HG03378 (cell line): Measurements from ENCODE around the gene SRGAP2C.
"Not testable (repeated sequence)": the region's sequence is repeated elsewhere in the genome, so short reads cannot be mapped to it uniquely, and the experiment has no call there.

ENCODE experiments used
- ATAC-seq: cut with Tn5 transposase; IDR thresholded peaks from one replicate; pipeline ENCODE4 v1.9.1; 2021; ENCODE audit warnings: mild to moderate bottlenecking, moderate library complexity; ENCODE audit not compliant: unreplicated experiment

Gene SRGAP2C

DNA sequence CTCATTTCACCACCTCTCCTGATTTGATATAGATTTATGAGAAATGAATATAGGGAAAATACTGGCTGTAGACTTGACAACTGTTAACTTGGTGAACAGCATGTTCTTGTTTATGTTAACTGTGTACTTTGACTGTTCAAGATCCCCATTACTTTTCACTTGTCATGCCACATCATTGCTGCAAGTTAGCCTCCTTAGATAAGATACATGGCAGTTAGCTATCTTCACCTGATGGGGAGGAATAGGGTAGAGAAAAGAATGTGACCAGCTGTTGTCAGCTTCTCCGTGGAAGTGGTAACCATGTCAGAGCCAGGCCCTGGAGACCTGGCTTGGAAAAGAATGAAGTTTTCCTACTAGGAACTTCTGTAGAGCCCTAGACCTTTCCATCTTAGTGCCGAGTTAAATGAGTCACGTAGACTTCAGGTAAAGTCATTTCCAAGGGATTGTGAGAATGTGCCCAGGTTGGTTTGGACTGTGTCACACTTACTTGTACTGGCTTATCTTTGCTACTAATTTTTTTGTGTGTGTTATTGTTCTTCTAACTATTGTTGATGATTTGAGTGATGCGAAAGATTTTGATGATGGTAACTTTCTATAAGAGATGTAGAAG is 41.6 kb downstream of the SRGAP2C start:
- ATAC-seq = not testable (repeated sequence)

DNA sequence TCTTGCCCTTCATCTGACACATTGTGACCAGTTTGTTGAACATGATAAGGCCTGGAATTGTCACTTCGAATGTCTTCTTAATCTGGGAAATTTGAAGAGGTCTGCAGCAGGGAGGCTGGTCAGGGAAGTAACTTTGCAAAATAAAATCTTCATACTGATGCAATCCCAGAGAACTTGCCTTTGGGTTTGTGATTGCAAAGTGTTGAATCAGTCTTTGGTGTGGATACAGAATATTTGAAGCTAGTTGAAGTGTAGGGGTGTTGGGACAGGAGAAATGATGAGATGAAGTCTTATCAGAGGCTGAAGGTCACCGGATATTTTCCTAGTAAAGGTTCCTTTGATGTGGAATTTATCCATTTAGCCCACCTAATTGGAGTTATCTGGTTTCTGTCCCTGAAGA is 42.1 kb downstream of the SRGAP2C start:
- ATAC-seq = not testable (repeated sequence)

DNA sequence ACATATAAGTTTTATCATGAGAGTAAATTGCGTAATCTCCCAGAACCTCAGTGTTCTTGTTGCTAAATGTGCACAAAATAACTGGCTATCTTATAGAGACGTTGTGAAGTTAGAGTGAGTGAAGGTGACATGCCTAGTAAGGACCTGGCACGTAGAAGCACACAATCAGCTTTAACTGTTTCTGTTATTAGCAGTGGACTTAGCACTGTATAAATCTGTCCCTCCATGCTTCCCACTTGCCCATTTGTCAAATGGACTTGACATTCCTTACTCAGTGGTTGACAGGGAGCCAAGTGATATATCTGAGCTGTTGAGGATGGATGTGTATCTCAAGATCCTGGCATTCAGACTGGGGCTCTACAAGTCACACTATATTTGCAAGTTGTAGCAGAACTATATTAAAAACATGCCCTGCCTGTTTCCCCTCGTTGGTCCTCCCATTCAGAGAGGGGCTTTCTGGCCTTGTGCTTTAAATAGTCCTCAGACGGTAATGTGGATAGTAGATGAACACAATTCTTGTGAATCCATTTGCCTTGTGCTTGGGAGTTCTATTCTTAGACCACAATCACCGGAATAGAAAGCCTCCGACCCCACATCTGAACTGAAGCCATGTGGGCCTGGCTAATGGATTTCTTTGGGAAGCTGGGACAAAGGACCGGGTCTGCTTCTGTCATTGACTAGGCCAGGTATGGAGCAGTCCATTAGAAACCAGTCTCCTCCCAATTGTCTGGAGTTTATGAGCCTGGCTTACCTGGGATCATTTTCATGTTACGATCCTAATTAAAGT is 43.0 kb downstream of the SRGAP2C start:
- ATAC-seq = not testable (repeated sequence)

DNA sequence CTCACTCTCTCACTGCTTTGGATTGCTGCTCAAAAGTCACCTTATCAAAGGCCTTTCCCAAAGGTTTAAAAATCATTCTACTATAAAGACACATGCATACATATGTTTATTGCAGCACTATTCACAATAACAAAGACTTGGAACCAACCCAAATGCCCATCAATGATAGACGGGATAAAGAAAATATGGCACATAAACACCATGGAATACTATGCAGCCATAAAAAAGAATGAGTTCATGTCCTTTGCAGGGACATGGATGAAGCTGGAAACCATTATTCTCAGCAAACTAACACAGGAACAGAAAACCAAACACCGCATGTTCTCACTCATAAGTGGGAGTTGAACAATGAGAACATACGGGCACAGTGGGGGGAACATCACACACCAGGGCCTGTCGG is 45.9 kb downstream of the SRGAP2C start:
- not testable (repeated sequence) for ATAC-seq

DNA sequence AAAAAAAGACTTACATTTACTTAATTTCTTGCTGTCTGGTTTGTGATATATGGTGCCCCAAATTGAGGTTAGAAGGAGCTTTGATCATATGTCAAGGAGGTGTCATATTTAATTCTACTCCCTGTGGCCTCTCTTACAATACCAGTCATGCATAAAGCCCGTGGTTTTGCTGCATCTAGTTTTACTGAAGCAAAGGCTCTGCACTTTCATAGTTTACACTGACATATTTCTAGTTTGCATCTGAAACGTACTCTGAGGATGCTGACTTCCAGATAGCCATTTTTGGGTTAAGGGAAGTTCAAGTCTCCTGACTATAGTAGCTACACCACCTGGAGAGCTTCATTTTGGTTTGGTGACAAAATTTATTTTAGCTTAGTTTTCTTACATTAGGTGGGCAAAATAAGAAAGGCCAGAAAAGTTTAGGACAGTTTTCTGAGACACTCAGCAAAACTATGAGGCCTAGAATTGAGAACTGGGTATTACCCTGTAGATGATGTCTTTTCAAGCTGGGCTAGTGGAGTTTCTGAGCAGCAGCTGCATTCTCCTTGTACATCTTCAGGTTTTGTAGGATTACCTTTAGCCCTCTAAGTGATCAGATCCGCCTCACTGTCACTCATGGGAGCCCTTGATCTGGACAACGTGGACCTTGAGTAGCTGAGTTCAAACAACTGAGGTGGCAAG is 47.8 kb downstream of the SRGAP2C start:
- not testable (repeated sequence) for ATAC-seq

DNA sequence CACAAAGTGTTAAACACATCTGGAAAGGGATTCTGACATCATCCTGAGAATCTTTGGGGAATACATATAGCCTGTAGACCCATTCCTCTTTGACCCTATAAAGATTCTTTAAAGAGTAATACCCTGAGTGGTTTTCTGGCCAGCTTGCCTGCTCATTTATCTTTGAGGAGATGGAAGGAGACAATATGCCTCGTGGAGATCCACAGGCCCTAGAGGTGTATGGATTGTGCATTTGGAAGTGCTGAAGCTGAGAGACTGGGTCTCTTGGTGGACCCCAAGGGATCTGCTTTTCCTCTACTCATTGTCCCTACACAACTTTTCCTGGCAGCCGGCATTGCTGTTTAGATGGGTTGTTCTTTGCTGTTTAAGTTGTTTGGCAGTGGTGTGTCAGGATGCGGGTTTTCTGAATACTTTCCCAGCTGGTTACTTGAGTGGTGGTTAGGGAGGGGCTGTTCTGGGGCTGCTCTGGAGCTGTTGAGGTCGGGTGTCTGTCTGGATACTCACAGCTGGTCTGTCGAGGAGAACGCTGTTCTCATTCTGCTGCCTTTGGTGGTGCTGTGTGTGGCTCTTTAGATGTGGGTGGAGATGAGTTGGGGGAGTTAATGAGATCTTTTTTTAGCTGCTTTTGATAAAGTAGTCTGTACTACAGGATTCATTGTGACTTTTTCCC is 49.5 kb downstream of the SRGAP2C start:
- not testable (repeated sequence) for ATAC-seq

DNA sequence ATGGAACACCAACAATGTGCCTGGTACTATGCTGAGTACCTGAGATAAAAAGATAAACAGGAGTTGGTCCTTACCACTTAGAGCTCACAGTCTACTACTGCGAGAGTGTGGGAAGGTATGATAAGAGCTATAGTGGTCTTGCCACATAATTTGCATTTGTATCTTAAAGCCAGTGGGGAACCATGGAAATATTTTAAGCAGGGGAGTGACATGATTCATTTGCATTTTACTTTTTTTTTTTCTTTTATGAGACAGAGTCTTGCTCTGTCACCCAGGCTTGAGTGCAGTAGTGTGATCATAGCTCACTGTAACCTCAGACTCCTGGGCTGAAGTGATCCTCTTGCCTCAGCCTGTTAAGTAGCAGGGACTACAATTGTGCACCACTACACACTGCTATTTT is 53.6 kb downstream of the SRGAP2C start:
- peak; percentile 97 for ATAC-seq

DNA sequence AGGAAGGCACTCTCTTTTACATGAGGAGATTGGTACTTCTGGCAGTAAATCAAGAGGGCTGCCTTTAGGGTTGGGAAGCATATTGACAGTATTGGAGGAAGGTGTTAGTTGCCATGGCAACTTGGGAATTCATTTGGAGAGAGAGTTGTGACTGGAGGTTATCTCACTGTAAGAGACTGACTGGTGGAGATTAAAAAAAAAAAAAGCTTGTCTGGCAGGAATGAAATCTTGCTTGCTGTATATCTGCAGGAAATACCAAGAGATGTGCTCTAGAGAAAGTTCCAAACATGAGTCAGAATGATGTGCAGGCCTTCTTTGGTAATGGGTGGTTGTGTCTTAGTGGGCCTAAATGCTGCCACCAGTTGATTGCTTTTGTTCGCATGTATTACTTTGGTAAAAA is 59.1 kb downstream of the SRGAP2C start:
- not testable (repeated sequence) for ATAC-seq

DNA sequence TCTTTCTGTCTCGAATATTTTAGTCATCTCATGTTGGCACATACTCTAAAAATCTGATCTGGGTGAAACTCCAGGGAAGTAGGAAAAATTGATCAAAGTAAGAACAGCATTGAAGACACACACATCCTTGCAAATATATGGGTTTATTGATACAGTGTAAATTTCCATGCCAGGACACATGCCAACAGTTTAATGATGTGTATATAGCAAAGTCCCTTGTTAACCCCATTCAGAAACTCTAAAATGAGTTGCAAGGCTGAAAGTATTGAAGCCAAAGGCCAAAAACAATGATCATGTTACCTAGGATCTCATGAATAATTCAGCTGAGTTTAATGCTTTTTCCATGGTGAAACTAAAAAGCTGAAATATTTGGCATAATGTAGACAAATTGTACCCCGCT is 61.6 kb downstream of the SRGAP2C start:
- not testable (repeated sequence) for ATAC-seq

DNA sequence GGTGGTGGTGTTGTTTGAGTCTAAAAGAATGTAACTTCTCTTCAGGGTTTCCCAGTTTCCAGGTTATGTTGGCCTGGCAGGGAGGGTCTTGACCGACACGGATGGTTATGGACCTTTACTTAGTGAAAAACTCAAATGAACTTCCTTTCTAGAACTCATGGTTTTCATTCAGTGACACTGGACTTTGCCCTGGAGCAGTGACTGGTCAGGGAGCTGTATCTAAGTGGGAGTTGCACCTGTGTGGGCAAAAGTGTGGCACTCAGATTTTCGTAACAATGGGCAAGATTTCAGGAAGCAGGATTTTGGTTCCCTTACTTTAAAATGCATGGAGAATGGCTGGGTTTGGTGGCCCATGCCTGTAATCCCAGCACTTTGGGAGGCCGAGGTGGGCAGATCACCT is 67.9 kb downstream of the SRGAP2C start:
- ATAC-seq = not testable (repeated sequence)

DNA sequence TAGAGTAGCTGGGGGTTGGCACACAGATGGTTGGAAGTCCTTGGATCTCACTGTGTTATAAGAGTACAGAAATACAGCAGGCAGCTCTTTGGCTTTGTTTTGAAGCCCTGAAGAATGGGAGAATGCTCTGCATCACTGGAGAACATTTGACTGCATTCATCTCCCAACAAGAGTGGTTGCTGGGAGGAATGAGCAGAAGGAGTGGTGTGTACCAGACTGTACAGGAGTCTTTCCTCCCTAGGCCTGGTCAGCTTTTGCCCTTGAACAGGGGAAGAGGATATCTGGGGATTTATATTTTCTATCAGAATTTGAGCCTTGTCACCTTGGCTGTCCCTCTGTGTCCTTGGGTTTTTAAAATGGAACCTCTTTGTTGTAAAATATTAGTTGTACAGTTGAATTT is 69.8 kb downstream of the SRGAP2C start:
- ATAC-seq = not testable (repeated sequence)

DNA sequence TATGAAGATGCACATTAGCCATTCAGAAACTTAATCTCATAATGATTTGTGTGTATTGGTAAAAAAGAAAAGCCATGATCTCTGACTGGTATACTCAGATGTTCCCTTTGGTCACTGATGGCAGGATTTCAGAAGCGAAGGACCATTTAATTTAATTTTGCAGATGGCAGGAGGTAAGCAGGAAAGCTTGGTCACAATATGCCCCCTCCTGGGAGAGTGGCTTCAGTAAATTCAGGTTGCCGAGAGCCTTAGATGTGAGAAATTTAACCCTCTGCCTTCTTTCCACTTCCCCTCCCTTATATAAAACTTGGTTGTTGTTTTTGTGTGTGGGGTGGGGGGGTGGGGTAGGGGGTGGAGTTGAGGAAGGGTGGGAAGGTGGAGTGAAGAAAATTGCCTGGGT is 72.9 kb downstream of the SRGAP2C start:
- ATAC-seq = not testable (repeated sequence)

DNA sequence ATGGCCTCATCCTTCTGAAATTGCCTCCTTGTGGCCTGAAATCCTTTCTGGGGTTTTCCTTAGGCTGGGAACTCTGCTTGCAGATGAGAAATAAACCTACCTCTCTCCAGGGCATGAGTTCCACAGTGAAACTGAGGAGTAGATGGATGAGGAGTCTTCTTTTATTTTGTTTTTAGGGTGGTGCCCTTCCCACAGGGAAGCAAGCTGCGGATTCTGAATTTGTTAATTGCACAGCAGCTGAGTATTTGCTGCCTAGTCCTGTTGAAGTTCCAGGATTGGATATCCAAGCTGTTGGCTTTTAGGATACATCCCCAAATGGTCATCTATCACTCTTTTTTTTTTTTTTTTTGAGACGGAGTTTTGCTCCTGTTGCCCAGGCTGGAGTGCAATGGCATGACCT is 73.4 kb downstream of the SRGAP2C start:
- ATAC-seq = not testable (repeated sequence)

DNA sequence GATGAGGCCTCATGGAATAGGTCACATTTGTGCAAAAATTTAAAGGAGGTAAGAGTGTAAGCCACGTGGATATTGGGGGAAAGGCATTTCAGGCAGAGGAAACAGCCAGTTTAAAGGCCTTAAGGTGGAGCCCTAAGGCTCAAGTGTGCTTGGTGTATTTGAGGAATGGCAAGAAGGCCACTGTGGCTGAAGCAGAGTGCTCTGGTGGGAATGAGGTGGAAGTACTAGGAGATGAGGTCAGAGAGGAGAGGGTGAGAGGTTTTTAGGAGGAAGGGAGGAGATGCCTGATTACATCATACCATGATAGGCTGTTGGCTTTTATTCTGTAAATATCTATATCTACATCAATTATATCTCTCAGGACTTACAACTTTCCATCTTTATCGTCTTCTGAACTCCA is 75.4 kb downstream of the SRGAP2C start:
- ATAC-seq = not testable (repeated sequence)

DNA sequence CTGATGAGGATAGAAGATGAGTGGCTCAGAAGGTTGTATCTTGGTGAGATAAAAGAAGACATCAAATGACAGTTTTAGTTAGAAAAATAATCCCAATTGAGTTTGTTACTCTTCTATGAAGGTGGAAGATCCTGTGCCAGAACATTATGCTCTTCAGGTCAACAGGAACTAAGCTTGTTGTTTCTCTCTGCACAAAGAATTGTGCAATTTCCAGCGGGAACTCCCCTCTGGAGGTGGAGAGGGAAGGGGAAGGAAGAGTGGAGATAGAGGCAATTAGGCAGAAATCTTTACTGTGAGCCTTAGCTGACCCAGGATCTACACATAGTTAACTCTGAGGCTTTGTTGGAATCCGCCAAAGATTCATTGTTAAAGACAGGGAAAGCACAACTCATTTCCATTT is 77.4 kb downstream of the SRGAP2C start:
- ATAC-seq = not testable (repeated sequence)

DNA sequence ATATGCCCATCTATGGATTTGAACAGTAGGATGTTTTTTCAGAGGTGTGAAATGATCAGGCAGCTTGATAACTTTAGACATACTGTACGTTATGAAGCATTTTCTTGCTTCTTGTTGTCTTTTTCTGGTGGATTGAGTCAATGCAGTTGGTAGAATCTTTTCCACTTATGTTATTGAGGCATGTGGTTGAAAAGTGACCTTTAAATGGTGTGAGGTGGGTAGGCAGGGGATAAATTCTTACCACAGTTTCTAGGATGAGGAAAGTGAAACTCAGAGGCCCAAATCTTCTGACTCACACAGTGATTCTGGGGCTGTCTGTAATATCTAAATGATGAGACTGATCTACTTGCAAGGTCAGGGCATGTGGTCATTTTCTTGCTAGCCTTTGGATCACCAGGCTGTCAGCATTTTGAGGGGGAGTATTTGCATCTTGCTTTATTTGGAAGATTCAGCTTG is 79.0 kb downstream of the SRGAP2C start:
- ATAC-seq = peak; percentile 86

DNA sequence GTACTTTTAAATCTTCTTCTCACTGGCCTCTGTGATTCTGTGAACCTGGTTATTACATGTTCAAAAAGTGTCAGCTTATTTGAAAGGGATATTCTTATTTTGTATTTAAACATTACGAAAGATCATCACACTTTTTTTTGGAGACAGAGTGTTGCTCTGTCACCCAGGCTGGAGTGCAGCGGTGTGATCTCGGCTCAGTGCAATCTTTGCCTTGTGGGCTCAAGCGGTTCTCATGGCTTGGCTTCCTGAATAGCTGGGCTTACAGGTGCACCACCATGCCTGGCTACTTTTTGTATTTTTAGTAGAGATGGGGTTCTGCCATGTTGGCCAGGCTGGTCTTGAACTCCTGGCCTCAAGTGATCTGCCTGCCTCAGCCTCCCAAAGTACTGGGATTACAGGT is 82.3 kb downstream of the SRGAP2C start:
- not testable (repeated sequence) for ATAC-seq

DNA sequence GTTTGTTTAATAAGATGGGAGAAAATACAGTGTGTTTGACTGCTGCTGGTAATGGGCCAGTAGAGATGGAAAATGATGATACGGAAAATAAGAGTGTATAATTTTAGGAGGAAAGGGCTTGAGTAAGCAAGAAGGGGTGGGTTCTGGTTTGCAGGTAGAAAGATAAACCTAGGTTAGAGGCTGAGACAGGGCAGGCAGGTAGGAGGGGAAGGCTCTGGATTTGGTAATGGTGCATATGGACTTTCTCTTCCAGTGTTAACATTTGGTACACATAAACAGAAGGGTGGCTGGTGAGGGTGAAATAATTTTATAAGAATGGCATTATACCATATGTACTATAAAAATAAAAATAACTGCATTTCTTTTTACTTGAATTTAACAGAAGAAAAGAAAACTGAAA is 84.5 kb downstream of the SRGAP2C start:
- not testable (repeated sequence) for ATAC-seq

DNA sequence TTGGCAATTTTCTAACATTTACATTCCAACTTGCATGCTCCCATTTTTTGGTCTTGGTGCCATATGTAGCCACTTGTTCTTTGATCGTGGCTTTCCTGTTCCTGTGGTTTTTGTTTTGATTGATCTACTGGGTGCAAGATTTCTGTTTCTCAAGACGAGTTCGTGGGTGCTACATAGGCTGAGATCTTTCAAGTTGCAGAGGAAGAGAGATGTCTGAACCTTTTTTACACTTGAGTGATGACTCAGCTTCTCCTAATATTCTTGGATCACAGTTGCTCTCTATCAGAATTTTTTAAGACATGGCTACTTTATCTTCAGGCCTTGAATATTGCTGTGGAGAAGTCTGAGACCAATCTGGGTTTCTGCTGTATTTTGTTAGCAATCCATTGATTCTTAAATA is 85.2 kb downstream of the SRGAP2C start:
- ATAC-seq = not testable (repeated sequence)

DNA sequence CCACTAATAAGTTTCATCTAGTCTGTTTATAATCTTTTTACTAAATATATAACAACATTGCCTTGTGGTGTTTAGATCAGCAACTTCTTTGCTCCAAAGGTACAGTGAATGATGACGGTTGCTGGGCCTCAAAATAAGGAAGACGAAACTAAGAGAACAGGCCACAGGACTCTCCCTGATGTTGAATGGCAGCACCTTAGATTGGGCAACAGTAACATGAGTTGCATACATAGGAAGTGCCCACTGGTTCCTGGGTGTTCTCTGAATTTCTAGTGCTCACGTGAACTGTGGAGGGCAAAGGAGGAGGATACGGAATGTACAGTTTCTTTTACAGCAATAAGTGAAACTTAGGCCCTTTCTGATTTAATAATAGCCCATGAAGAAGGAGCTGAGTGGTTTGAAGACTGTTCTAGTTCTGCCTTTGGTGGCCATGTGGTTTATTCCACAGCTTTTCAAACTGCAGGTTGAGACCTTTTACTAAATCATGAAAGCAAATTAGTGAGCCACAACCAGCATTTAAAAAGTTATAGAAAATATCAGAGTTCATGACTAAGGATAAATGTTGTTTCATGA is 86.5 kb downstream of the SRGAP2C start:
- not testable (repeated sequence) for ATAC-seq

DNA sequence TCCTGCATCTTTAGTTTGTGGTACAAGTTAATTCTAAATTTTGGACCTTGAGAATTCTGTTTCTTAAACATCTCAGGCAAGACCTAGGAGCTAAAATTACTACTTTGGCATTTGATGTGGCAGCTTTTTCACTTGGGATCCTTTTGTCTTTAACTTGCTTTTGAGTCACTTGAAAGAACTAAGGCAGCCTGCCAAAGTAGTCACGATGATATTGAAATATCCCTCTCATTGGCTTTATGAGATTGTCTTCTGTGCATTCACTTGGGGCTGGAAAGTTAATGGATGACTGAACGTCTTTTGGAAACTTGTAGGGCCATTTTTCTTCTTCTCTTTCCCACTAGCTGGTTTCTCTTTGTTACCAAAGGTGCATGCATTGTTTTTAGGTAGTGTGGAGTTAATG is 90.7 kb downstream of the SRGAP2C start:
- not testable (repeated sequence) for ATAC-seq
